GM19240 (cell line): ENCODE results near the gene HGFAC.

Source experiments
- DNase-seq: peaks from one replicate; pipeline ENCODE4 v3.0.0; 2011; ENCODE audit warnings: low spot score; ENCODE audit not compliant: insufficient read length

Gene HGFAC

GRCh38 chr4:3460926-3461325 lies 19.2 kb downstream of the HGFAC start:
- DNase-seq = no peak

- DNase-seq = no peak
These were observed 19.9 kb downstream of the HGFAC start for GRCh38 chr4:3461515-3462291.

GRCh38 chr4:3462321-3462789 lies 20.6 kb downstream of the HGFAC start:
- no peak for DNase-seq

GRCh38 chr4:3462790-3463415 lies 21.1 kb downstream of the HGFAC start, which contains the start of gene DOK7:
Gene DOK7, plus strand, starts transcription at chr4:3463306. Its CDS starts 70 bp downstream, at chr4:3463376.
- no peak for DNase-seq

- no peak for DNase-seq
These were observed 22.0 kb downstream of the HGFAC start for GRCh38 chr4:3463556-3464348.

GRCh38 chr4:3464349-3464905 lies 22.7 kb downstream of the HGFAC start:
- DNase-seq = no peak

GRCh38 chr4:3464911-3465697 lies 23.3 kb downstream of the HGFAC start:
- no peak for DNase-seq

- DNase-seq = no peak
These were observed 24.2 kb downstream of the HGFAC start for GRCh38 chr4:3465698-3466671.

- DNase-seq = no peak
These were observed 25.2 kb downstream of the HGFAC start for GRCh38 chr4:3466691-3467600.

GRCh38 chr4:3467601-3468031 lies 25.8 kb downstream of the HGFAC start:
- DNase-seq = no peak

GRCh38 chr4:3468154-3468553 lies 26.4 kb downstream of the HGFAC start:
- DNase-seq = no peak

- no peak for DNase-seq
These were observed 27.0 kb downstream of the HGFAC start for GRCh38 chr4:3468804-3469203.

- DNase-seq = no peak
These were observed 27.8 kb downstream of the HGFAC start for GRCh38 chr4:3469386-3470243.

GRCh38 chr4:3470244-3471097 lies 28.7 kb downstream of the HGFAC start:
- DNase-seq = no peak

- no peak for DNase-seq
These were observed 29.5 kb downstream of the HGFAC start for GRCh38 chr4:3471098-3471760.

GRCh38 chr4:3471886-3472285 lies 30.1 kb downstream of the HGFAC start:
- DNase-seq = no peak
